Skeletal muscle tissue (tissue), 4 donors: ENCODE measurements around the gene FAM222A. TPM values are rescaled to one million over a fixed set of nuclear protein-coding genes. Genes with fewer than 3 reads are reported as not detected.

ENCODE experiments used
- H3K27ac ChIP-seq: one replicate; pipeline ENCODE4 v1.7.0; 2013; ENCODE audit warnings: mild to moderate bottlenecking, low read depth, low read length, inconsistent platforms
- H3K27me3 ChIP-seq, 3 donors: one replicate each; pipeline ENCODE4 v1.7.0; 2013; ENCODE audit warnings: low read length in 3 of 3; ENCODE audit not compliant: control insufficient read depth in 3 of 3, insufficient read depth in 3 of 3
- H3K36me3 ChIP-seq, 3 donors: one replicate each; pipeline ENCODE4 v1.7.0; 2013; ENCODE audit warnings: low read length in 3 of 3; ENCODE audit not compliant: control insufficient read depth in 3 of 3, insufficient read depth in 3 of 3
- H3K4me1 ChIP-seq, 3 donors: one replicate each; pipeline ENCODE4 v1.7.0; 2013; ENCODE audit warnings: low read length in 3 of 3, mild to moderate bottlenecking in 3 of 3; ENCODE audit not compliant: control insufficient read depth in 3 of 3, insufficient read depth in 3 of 3
- H3K4me3 ChIP-seq, 3 donors: one replicate each; pipeline ENCODE4 v1.7.0; 2013; ENCODE audit warnings: low read length in 3 of 3
- H3K9ac ChIP-seq, 3 donors: one replicate each; pipeline ENCODE4 v1.7.0; 2013; ENCODE audit warnings: low read length in 3 of 3, mild to moderate bottlenecking in 3 of 3, moderate library complexity in 2 of 3, low read depth in 1 of 3
- H3K9me3 ChIP-seq, 3 donors: one replicate each; pipeline ENCODE4 v1.7.0; 2013; ENCODE audit warnings: low read length in 3 of 3; ENCODE audit not compliant: control insufficient read depth in 3 of 3
- total RNA-seq: library from RNA; depleted of rRNA; stranded (reverse); fragments of >200 nt; gene quantifications from one replicate; pipeline ENCODE4 v1.2.3, GENCODE V29; 2014
- donor health status: Osteomylitis.

The FAM222A gene
- total RNA-seq, 1 donor from 2014 or later, result 1.0 TPM

- H3K9ac ChIP-seq, result peak overlapping the region; percentile 40 to 76 (median 57)
- peaks cover 45 to 73% (median 59%) of the 10 kb centered on the region in 3 donors for H3K4me1 ChIP-seq
- H3K27me3 ChIP-seq, result peaks cover 0 to 9% (median 6%) of the 10 kb centered on the region in 3 donors
- peak overlapping the region; percentile 72 for H3K27ac ChIP-seq
- H3K36me3 ChIP-seq, result no peaks in the 10 kb centered on the region
- H3K9me3 ChIP-seq, result no peaks in the 10 kb centered on the region
- peak overlapping the region in 1 of 3 donors; percentile 45 for H3K4me3 ChIP-seq
These were observed 9.1 kb downstream of the FAM222A start for GRCh38 chr12:109722721-109723094.

GRCh38 chr12:109723311-109723881 is 9.8 kb downstream of the FAM222A start:
- H3K27me3 ChIP-seq, result peaks cover 0 to 5% (median 2%) of the 10 kb centered on the region in 3 donors
- H3K9me3 ChIP-seq, result no peaks in the 10 kb centered on the region
- H3K36me3 ChIP-seq, result no peaks in the 10 kb centered on the region
- H3K4me1 ChIP-seq, result peaks cover 45 to 70% (median 60%) of the 10 kb centered on the region in 3 donors
- H3K9ac ChIP-seq, result peak overlapping the region in 1 of 3 donors; percentile 50
- H3K4me3 ChIP-seq, result peak overlapping the region in 1 of 3 donors; percentile 14
- H3K27ac ChIP-seq, result peak overlapping the region; percentile 56

GRCh38 chr12:109724321-109724892 is 10.8 kb downstream of the FAM222A start:
- Histone ChIP-seq H3K27ac (no peak overlapping the region), H3K27me3 (no peaks in the 10 kb centered on the region), H3K4me1 (peaks cover 40 to 62% (median 55%) of the 10 kb centered on the region in 3 donors), H3K9me3 (no peaks in the 10 kb centered on the region), H3K36me3 (no peaks in the 10 kb centered on the region), H3K9ac (no peak overlapping the region), H3K4me3 (no peak overlapping the region)

GRCh38 chr12:109725321-109726105 is 11.9 kb downstream of the FAM222A start:
- no peaks in the 10 kb centered on the region for H3K9me3 ChIP-seq
- H3K9ac ChIP-seq, result no peak overlapping the region
- no peak overlapping the region for H3K4me3 ChIP-seq
- H3K4me1 ChIP-seq, result peaks cover 29 to 51% (median 44%) of the 10 kb centered on the region in 3 donors
- no peaks in the 10 kb centered on the region for H3K36me3 ChIP-seq
- H3K27me3 ChIP-seq, result no peaks in the 10 kb centered on the region
- no peak overlapping the region for H3K27ac ChIP-seq

GRCh38 chr12:109726106-109726497 is 12.5 kb downstream of the FAM222A start:
- Histone ChIP-seq H3K9me3 (no peaks in the 10 kb centered on the region), H3K27me3 (no peaks in the 10 kb centered on the region), H3K27ac (no peak overlapping the region), H3K4me3 (no peak overlapping the region), H3K9ac (no peak overlapping the region), H3K4me1 (peaks cover 24 to 45% (median 38%) of the 10 kb centered on the region in 3 donors), H3K36me3 (no peaks in the 10 kb centered on the region)

- Histone ChIP-seq H3K9ac (no peak overlapping the region), H3K4me1 (peaks cover 19 to 40% (median 33%) of the 10 kb centered on the region in 3 donors), H3K4me3 (no peak overlapping the region)
These were observed 12.9 kb downstream of the FAM222A start for GRCh38 chr12:109726511-109727038.

GRCh38 chr12:109727039-109727723 is 13.6 kb downstream of the FAM222A start:
- H3K4me3 ChIP-seq, result no peak overlapping the region
- no peaks in the 10 kb centered on the region for H3K9me3 ChIP-seq
- H3K36me3 ChIP-seq, result no peaks in the 10 kb centered on the region
- no peak overlapping the region for H3K27ac ChIP-seq
- no peaks in the 10 kb centered on the region for H3K27me3 ChIP-seq
- H3K9ac ChIP-seq, result no peak overlapping the region
- H3K4me1 ChIP-seq, result peaks cover 13 to 34% (median 27%) of the 10 kb centered on the region in 3 donors

More at GRCh38 chr12:109726511-109727038, 12.9 kb downstream of the FAM222A start:
- H3K27me3 ChIP-seq, result no peaks in the 10 kb centered on the region
- H3K27ac ChIP-seq, result no peak overlapping the region
- no peaks in the 10 kb centered on the region for H3K9me3 ChIP-seq
- no peaks in the 10 kb centered on the region for H3K36me3 ChIP-seq

GRCh38 chr12:109727746-109728726 is 14.4 kb downstream of the FAM222A start:
- no peaks in the 10 kb centered on the region for H3K36me3 ChIP-seq
- H3K27me3 ChIP-seq, result no peaks in the 10 kb centered on the region
- H3K9ac ChIP-seq, result no peak overlapping the region
- no peaks in the 10 kb centered on the region for H3K9me3 ChIP-seq
- peaks cover 5 to 27% (median 20%) of the 10 kb centered on the region in 3 donors for H3K4me1 ChIP-seq
- no peak overlapping the region for H3K4me3 ChIP-seq
- H3K27ac ChIP-seq, result no peak overlapping the region

- H3K4me1 ChIP-seq, result peaks cover 4 to 18% (median 11%) of the 10 kb centered on the region in 3 donors
- H3K9me3 ChIP-seq, result no peaks in the 10 kb centered on the region
- no peak overlapping the region for H3K4me3 ChIP-seq
- H3K36me3 ChIP-seq, result no peaks in the 10 kb centered on the region
- no peak overlapping the region for H3K9ac ChIP-seq
- no peak overlapping the region for H3K27ac ChIP-seq
- H3K27me3 ChIP-seq, result no peaks in the 10 kb centered on the region
These were observed 15.3 kb downstream of the FAM222A start for GRCh38 chr12:109728921-109729320.
